Choroid plexus epithelial cell (primary cell): Measurements from ENCODE around the gene SLC26A11.
A peak's percentile ranks its signal among the peaks of the same experiment; 100 is the strongest.

Source experiments
- DNase-seq: peaks from one replicate; pipeline ENCODE4 v3.0.0-alpha.2; 2010; ENCODE audit warnings: low read depth
- H3K4me3 ChIP-seq: 2 replicates; pipeline ENCODE4 v1.5.1; 2011; ENCODE audit warnings: low read depth, mild to moderate bottlenecking, control low read depth, low read length, moderate library complexity
- CTCF ChIP-seq: conservative IDR thresholded peaks from 2 replicates; pipeline ENCODE4 v1.5.1; 2011; ENCODE audit warnings: low read depth, mild to moderate bottlenecking, control low read depth, inconsistent platforms, low read length, moderate library complexity

SLC26A11 gene

GRCh38 chr17:80216473-80217456 lies 3.5 kb upstream of the SLC26A11 start:
- TF ChIP-seq CTCF: no peak
- no peak for DNase-seq
- H3K4me3 ChIP-seq: no peak overlapping the region

GRCh38 chr17:80217703-80218362 lies 2.4 kb upstream of the SLC26A11 start:
- no peak overlapping the region for H3K4me3 ChIP-seq
- DNase-seq: no peak
- no peak for TF ChIP-seq CTCF

- DNase-seq: no peak
- no peak overlapping the region for H3K4me3 ChIP-seq
- TF ChIP-seq CTCF: no peak
These were observed 1.8 kb upstream of the SLC26A11 start for GRCh38 chr17:80218391-80218790.

GRCh38 chr17:80219013-80219762 lies 1.0 kb upstream of the SLC26A11 start:
- TF ChIP-seq CTCF: no peak
- peak; percentile 64 for DNase-seq
- peak overlapping the region; percentile 80 for H3K4me3 ChIP-seq

- DNase-seq: peak; percentile 1
- peak overlapping the region; percentile 80 for H3K4me3 ChIP-seq
- no peak for TF ChIP-seq CTCF
These were observed 519 bp upstream of the SLC26A11 start for GRCh38 chr17:80219763-80220053.

GRCh38 chr17:80220736-80221215 lies 549 bp downstream of the SLC26A11 start:
- DNase-seq: peak; percentile 7
- no peak for TF ChIP-seq CTCF
- H3K4me3 ChIP-seq: peak overlapping the region; percentile 80
